Calu3 (cell line): Measurements from ENCODE around the gene ANKS1A. TPM values are rescaled to one million over a fixed set of nuclear protein-coding genes. Genes with fewer than 3 reads are reported as not detected.

Experiments used
- BruUV-seq: library from RNA; stranded (reverse); fragments of 400-500 nt; replicated peaks from 2 replicates; lab custom pipeline; 2021; lab: Mats Ljungman, UMichigan
- CTCF ChIA-PET: fragments of 300-600 bp; sonication (Branson Sonifier 250); formaldehyde crosslinking; loops from one replicate; lab custom pipeline; 2022; ENCODE audit warnings: antibody characterized with exemption; lab: Charles Lee
- DNase-seq: peaks from one replicate; pipeline ENCODE4 v3.0.0; 2022
- H3K27ac Mint-ChIP-seq: one replicate; pipeline ENCODE4 v1.8.0; 2022; ENCODE audit warnings: mixed read lengths; ENCODE audit not compliant: unreplicated experiment
- H3K27me3 Mint-ChIP-seq: one replicate; pipeline ENCODE4 v1.8.0; 2022; ENCODE audit warnings: mixed read lengths; ENCODE audit not compliant: unreplicated experiment
- H3K36me3 Mint-ChIP-seq: one replicate; pipeline ENCODE4 v1.8.0; 2022; ENCODE audit warnings: mild to moderate bottlenecking, moderate library complexity, mixed read lengths; ENCODE audit not compliant: insufficient read depth, unreplicated experiment
- H3K4me1 Mint-ChIP-seq: one replicate; pipeline ENCODE4 v1.8.0; 2022; ENCODE audit warnings: mild to moderate bottlenecking, low read depth, mixed read lengths; ENCODE audit not compliant: unreplicated experiment
- H3K4me3 Mint-ChIP-seq: one replicate; pipeline ENCODE4 v1.8.0; 2022; ENCODE audit warnings: mild to moderate bottlenecking, low read depth, moderate library complexity, mixed read lengths; ENCODE audit not compliant: unreplicated experiment
- H3K9me3 Mint-ChIP-seq: one replicate; pipeline ENCODE4 v1.8.0; 2022; ENCODE audit warnings: low read depth, mixed read lengths; ENCODE audit not compliant: unreplicated experiment
- CTCF ChIP-seq: fragments of 200-600 bp; IDR thresholded peaks from one replicate; pipeline ENCODE4 v1.8.0; 2022; ENCODE audit warnings: antibody characterized with exemption; ENCODE audit not compliant: unreplicated experiment
- intact Hi-C: fragments of 100-400 bp; cut with micrococcal nuclease; formaldehyde crosslinking; loops from one replicate; pipeline ENCODE4 v1.10.0; 2022; ENCODE audit not compliant: unreplicated experiment
- total RNA-seq: library from RNA; stranded (reverse); gene quantifications from 2 replicates; pipeline ENCODE4 v1.2.3, GENCODE V29; 2022

ANKS1A gene
- total RNA-seq, 1 experiment from 2014 or later: 60.3 TPM

GRCh38 chr6:34979994-34980393, 90.9 kb downstream of the ANKS1A start:
- TF ChIP-seq CTCF: no peak
- no TSS peak for BruUV-seq

DNA sequence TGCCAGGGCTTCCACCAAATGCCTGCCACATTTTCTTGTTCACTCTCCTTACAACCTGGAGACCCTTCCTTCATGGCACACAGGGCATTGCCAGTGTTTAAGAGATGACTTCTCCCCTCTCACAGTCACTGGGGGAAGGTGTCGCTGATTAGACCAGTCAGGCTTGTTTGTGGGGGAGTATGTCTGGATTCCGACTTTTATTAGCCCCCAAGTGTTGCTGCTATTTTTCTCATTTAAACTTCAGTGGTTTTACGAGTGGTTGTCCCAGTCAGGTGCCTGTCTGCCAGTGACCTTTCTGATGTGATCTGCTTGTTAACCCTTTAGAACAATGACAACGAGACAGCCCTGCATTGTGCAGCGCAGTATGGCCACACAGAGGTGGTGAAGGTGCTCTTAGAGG, 92.3 kb downstream of the ANKS1A start:
- Mint-ChIP-seq H3K4me3 (no peak overlapping the region), H3K27me3 (no peaks in the 10 kb centered on the region), H3K27ac (no peak overlapping the region), H3K4me1 (no peaks in the 10 kb centered on the region), H3K9me3 (no peaks in the 10 kb centered on the region), H3K36me3 (peaks cover 31% of the 10 kb centered on the region)
- CTCF ChIA-PET: no interaction called here
- BruUV-seq: no TSS peak
- DNase-seq: no peak
- intact Hi-C loops: no loop called here
- no peak for TF ChIP-seq CTCF

More at GRCh38 chr6:34979994-34980393, 90.9 kb downstream of the ANKS1A start:
- no peaks in the 10 kb centered on the region for H3K27me3 Mint-ChIP-seq
- no peak overlapping the region for H3K4me3 Mint-ChIP-seq
- CTCF ChIA-PET: no interaction called here
- H3K4me1 Mint-ChIP-seq: no peaks in the 10 kb centered on the region
- H3K36me3 Mint-ChIP-seq: peaks cover 31% of the 10 kb centered on the region
- intact Hi-C loops: no loop called here
- no peaks in the 10 kb centered on the region for H3K9me3 Mint-ChIP-seq
- DNase-seq: no peak
- H3K27ac Mint-ChIP-seq: no peak overlapping the region

DNA sequence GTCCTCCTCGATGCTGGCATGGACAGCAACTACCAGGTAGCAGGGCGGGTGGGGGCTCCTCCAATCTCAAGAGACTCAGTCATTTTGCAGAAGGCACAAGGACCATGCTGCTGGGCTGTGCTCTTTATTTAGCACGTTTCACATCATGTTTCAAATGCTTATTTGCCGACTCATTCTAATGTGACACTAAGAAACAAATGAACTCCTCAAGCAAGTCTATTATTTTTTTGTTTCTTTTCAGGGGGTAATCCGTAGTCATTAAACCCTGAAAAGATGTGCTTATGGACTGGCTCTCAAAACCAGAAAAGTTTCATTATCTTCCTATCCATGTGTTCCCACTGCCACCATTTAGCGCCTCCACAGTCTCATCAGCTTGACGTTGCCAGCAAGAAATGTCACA, 92.9 kb downstream of the ANKS1A start:
- intact Hi-C loops: no loop called here
- BruUV-seq: no TSS peak
- Mint-ChIP-seq H3K36me3 (peaks cover 31% of the 10 kb centered on the region), H3K27ac (peak overlapping the region; percentile 57), H3K9me3 (no peaks in the 10 kb centered on the region), H3K4me3 (no peak overlapping the region), H3K4me1 (no peaks in the 10 kb centered on the region), H3K27me3 (no peaks in the 10 kb centered on the region)
- TF ChIP-seq CTCF: no peak
- CTCF ChIA-PET: no interaction called here
- DNase-seq: no peak

DNA sequence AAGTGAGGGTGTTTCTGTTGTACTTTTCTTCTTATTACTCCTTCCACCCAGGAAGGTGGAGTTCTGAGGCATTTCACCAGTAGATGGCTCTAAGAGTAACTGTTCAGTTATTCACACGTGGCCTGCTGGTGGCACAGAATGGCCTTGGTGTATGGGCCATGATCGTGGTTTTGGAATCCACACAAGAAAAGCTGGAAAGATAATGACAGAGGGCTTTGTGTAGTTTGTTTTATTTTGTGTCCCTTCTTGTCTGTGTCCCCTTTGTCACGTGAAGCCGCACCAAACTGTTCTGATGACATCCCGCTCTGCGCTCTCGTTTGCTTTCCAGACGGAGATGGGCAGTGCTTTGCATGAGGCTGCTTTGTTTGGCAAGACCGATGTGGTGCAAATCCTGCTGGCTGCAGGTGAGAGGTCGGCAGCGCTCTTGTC, 93.4 kb downstream of the ANKS1A start:
- Mint-ChIP-seq H3K4me3 (no peak overlapping the region), H3K36me3 (peaks cover 29% of the 10 kb centered on the region), H3K9me3 (no peaks in the 10 kb centered on the region), H3K27me3 (no peaks in the 10 kb centered on the region), H3K27ac (peak overlapping the region; percentile 57), H3K4me1 (no peaks in the 10 kb centered on the region)
- TF ChIP-seq CTCF: no peak
- intact Hi-C loops: no loop called here
- DNase-seq: peak; percentile 16
- BruUV-seq: no TSS peak
- CTCF ChIA-PET: no interaction called here
